Left ventricle myocardium inferior (tissue), 1 donor: ENCODE data around the gene C17orf67. TPM values are rescaled to one million over a fixed set of nuclear protein-coding genes. Genes with fewer than 3 reads are reported as not detected.

Experiments
- DNase-seq: peaks from one replicate; pipeline ENCODE4 v3.0.0-alpha.2; 2020
- H3K27ac ChIP-seq: fragments of 200-600 bp; replicated peaks from 2 replicates; pipeline ENCODE4 v1.8.0; 2021
- H3K27me3 ChIP-seq: fragments of 200-600 bp; 2 replicates; pipeline ENCODE4 v1.8.0; 2021; ENCODE audit warnings: low read depth
- H3K36me3 ChIP-seq: fragments of 200-600 bp; 2 replicates; pipeline ENCODE4 v1.8.0; 2021
- H3K4me1 ChIP-seq: fragments of 200-600 bp; 2 replicates; pipeline ENCODE4 v1.8.0; 2021
- H3K4me3 ChIP-seq: fragments of 200-600 bp; 2 replicates; pipeline ENCODE4 v1.8.0; 2021; ENCODE audit warnings: mild to moderate bottlenecking, moderate library complexity
- H3K9me3 ChIP-seq: fragments of 200-600 bp; replicated peaks from 2 replicates; pipeline ENCODE4 v1.8.0; 2021
- CTCF ChIP-seq: fragments of 200-600 bp; IDR thresholded peaks from 2 replicates; pipeline ENCODE4 v1.8.0; 2021; ENCODE audit warnings: antibody characterized with exemption, mild to moderate bottlenecking, borderline replicate concordance
- intact Hi-C: fragments of 100-400 bp; cut with micrococcal nuclease; formaldehyde crosslinking; loops from one replicate; pipeline ENCODE4 v1.11.0; 2022
- long read RNA-seq: library from polyadenylated mRNA; unstranded; transcript quantifications from one replicate; pipeline ENCODE4 v2.0.0, GENCODE V29; 2021
- total RNA-seq: library from RNA; stranded (reverse); fragmentation: NEBNext Ultra II Directional; extraction: Animal tissue kit (Norgen Biotek cat#: 25700); gene quantifications from one replicate; pipeline ENCODE4 v1.2.1, GENCODE V29; 2021
- donor health status: DM: no; HTN: yes; CAD: no; lungs with severe emphysema.

C17orf67 gene
- 1.1 TPM for total RNA-seq
- long read RNA-seq, partial matches to known transcripts: 0 of 3 reads
- long read RNA-seq, other reads (novel, unspliced or antisense): 3 of 3 reads

- no peaks in the 10 kb centered on the region for H3K27me3 ChIP-seq
- peak within 1 kb of the TSS; percentile 83 for H3K4me3 ChIP-seq
- no peaks in the 10 kb centered on the region for H3K36me3 ChIP-seq
- intact Hi-C loops: no loop called here
- DNase-seq: peak; percentile 98
- H3K9me3 ChIP-seq: no peaks in the 10 kb centered on the region
- peak within 1 kb of the TSS; percentile 86 for H3K27ac ChIP-seq
- H3K4me1 ChIP-seq: peaks cover 58% of the 10 kb centered on the region
- TF ChIP-seq CTCF: no peak
These were observed at the start of gene C17orf67, which contains the start of gene DGKE for GRCh38 chr17:56833809-56834379. Gene C17orf67 (minus strand): TSS chr17:56833920. CDS start chr17:56815810, 18,110 bp downstream. Gene DGKE (plus strand): TSS chr17:56834151. CDS start chr17:56834796, 645 bp downstream.

DNA sequence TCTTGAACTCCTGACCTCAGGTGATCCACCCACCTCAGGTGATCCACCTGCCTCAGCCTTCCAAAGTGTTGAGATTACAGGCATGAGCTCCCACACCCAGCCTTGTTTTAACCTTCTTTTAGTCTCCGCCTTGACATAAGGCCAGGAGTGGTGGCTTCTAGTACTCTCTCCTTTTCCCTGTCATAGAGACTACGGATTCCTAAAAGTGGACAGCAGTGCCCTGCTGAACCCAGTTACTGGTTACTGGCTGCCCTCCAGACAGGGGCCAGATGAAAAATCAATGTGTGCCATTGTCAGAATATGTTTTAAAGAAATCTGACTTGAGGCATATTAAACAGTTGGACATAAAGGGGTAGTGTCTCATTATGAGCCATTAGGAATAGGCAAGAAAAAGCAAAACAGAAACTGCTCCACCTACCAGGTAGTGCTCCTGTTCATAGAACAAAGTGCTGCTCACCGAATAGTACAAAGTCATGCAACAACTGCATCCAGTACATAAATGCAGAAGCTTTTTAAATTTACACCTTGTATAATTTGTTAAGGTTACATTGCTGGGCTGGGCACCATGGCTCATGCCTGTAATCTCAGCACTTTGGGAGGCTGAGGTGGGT, 48.1 kb upstream of the C17orf67 start:
- Histone ChIP-seq H3K27me3 (no peaks in the 10 kb centered on the region), H3K27ac (no peak overlapping the region), H3K36me3 (peaks cover 9% of the 10 kb centered on the region), H3K4me3 (no peak overlapping the region), H3K4me1 (peaks cover 2% of the 10 kb centered on the region), H3K9me3 (no peaks in the 10 kb centered on the region)
- intact Hi-C loops: no loop called here
- TF ChIP-seq CTCF: no peak
- DNase-seq: no peak

GRCh38 chr17:56880571-56880970, 46.9 kb upstream of the C17orf67 start:
- intact Hi-C loops: no loop called here
- no peak overlapping the region for H3K4me3 ChIP-seq
- no peak for DNase-seq
- H3K27me3 ChIP-seq: no peaks in the 10 kb centered on the region
- no peaks in the 10 kb centered on the region for H3K9me3 ChIP-seq
- no peaks in the 10 kb centered on the region for H3K36me3 ChIP-seq
- H3K27ac ChIP-seq: no peak overlapping the region
- peaks cover 6% of the 10 kb centered on the region for H3K4me1 ChIP-seq
- TF ChIP-seq CTCF: no peak

DNA sequence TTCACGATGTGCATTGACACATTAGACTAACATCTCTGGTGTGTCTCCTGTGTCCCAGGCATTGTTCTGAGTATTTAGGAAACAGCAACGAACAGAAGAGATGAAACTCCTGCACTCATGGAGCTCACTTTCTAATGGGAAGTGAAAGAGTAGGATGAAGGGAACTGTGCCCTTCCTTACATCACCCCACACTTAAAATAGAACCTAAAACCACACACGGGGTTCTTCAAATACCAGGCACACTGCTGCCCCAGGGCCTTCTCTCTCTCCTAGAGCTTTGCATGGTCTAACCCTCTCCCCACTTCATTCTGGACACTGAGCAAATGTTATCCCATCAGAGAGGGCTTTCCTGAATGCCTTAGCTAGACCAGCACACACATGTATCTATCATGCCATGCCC, 46.4 kb upstream of the C17orf67 start:
- DNase-seq: no peak
- intact Hi-C loops: no loop called here
- no peak overlapping the region for H3K4me3 ChIP-seq
- no peaks in the 10 kb centered on the region for H3K27me3 ChIP-seq
- no peaks in the 10 kb centered on the region for H3K9me3 ChIP-seq
- peaks cover 6% of the 10 kb centered on the region for H3K4me1 ChIP-seq
- H3K27ac ChIP-seq: no peak overlapping the region
- TF ChIP-seq CTCF: no peak
- no peaks in the 10 kb centered on the region for H3K36me3 ChIP-seq

DNA sequence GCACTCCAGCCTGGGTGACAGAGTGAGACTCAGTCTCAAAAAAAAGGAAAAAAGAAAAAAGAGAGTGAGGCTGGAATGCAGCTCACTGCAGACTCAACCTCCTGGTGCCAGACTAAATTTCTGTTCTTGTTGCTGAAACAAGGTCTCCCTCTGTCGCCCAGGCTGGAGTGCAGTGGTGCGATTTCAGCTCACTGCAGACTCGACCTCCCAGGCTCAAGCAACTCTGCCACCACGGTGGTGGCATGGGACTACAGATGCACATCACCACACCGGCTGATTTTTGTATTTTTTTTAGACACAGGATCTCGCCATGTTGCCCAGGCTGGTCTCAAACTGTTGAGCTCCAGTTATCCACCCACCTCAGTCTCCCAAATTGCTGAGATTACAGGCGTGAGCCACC, 45.6 kb upstream of the C17orf67 start:
- no peaks in the 10 kb centered on the region for H3K36me3 ChIP-seq
- intact Hi-C loops: no loop called here
- no peak for TF ChIP-seq CTCF
- H3K9me3 ChIP-seq: no peaks in the 10 kb centered on the region
- peaks cover 6% of the 10 kb centered on the region for H3K4me1 ChIP-seq
- no peak for DNase-seq
- no peaks in the 10 kb centered on the region for H3K27me3 ChIP-seq
- H3K27ac ChIP-seq: no peak overlapping the region
- no peak overlapping the region for H3K4me3 ChIP-seq
